Measurements from ENCODE around the gene MAJIN.

Gene MAJIN

GRCh38 chr11:64916040-64916774 lies 55.7 kb downstream of the MAJIN start:
- peak; percentile 55 for FAIRE-seq

GRCh38 chr11:64915376-64915887 lies 56.5 kb downstream of the MAJIN start:
- DNase-seq (ENCODE audit: extremely low spot score, insufficient read length, low read depth) (no peak), FAIRE-seq (no peak)

More at GRCh38 chr11:64916040-64916774, 55.7 kb downstream of the MAJIN start:
- peak; percentile 57 for DNase-seq (ENCODE audit: extremely low spot score, insufficient read length, low read depth)

GRCh38 chr11:64914123-64914522 lies 57.8 kb downstream of the MAJIN start:
- FAIRE-seq = no peak
- DNase-seq (ENCODE audit: extremely low spot score, insufficient read length, low read depth) = no peak

- no peak for FAIRE-seq
- DNase-seq (ENCODE audit: extremely low spot score, insufficient read length, low read depth) = no peak
Measured at GRCh38 chr11:64913171-64913727, 58.7 kb downstream of the MAJIN start.

GRCh38 chr11:64911689-64912088 lies 60.2 kb downstream of the MAJIN start:
- FAIRE-seq (no peak), DNase-seq (ENCODE audit: extremely low spot score, insufficient read length, low read depth) (no peak)

GRCh38 chr11:64911142-64911541 lies 60.8 kb downstream of the MAJIN start:
- FAIRE-seq (no peak), DNase-seq (ENCODE audit: extremely low spot score, insufficient read length, low read depth) (no peak)

GRCh38 chr11:64910451-64911093 lies 61.3 kb downstream of the MAJIN start:
- FAIRE-seq (no peak), DNase-seq (ENCODE audit: extremely low spot score, insufficient read length, low read depth) (no peak)

GRCh38 chr11:64909653-64910343 lies 62.1 kb downstream of the MAJIN start:
- FAIRE-seq (no peak), DNase-seq (ENCODE audit: extremely low spot score, insufficient read length, low read depth) (no peak)

- DNase-seq (ENCODE audit: extremely low spot score, insufficient read length, low read depth) (no peak), FAIRE-seq (no peak)
Measured at GRCh38 chr11:64908766-64909165, 63.1 kb downstream of the MAJIN start.

- DNase-seq (ENCODE audit: extremely low spot score, insufficient read length, low read depth) (no peak), FAIRE-seq (no peak)
Measured at GRCh38 chr11:64906314-64906635, 65.6 kb downstream of the MAJIN start.

GRCh38 chr11:64905516-64906313 lies 66.2 kb downstream of the MAJIN start:
- no peak for FAIRE-seq
- DNase-seq (ENCODE audit: extremely low spot score, insufficient read length, low read depth) = no peak

- DNase-seq (ENCODE audit: extremely low spot score, insufficient read length, low read depth) = no peak
- no peak for FAIRE-seq
Measured at GRCh38 chr11:64903291-64903833, 68.5 kb downstream of the MAJIN start.

- no peak for DNase-seq (ENCODE audit: extremely low spot score, insufficient read length, low read depth)
- no peak for FAIRE-seq
Measured at GRCh38 chr11:64902102-64902900, 69.6 kb downstream of the MAJIN start.

GRCh38 chr11:64900774-64901173 lies 71.1 kb downstream of the MAJIN start:
- FAIRE-seq = no peak
- no peak for DNase-seq (ENCODE audit: extremely low spot score, insufficient read length, low read depth)

- FAIRE-seq = peak; percentile 24
- DNase-seq (ENCODE audit: extremely low spot score, insufficient read length, low read depth) = no peak
Measured at GRCh38 chr11:64900263-64900678, 71.6 kb downstream of the MAJIN start.

- no peak for DNase-seq (ENCODE audit: extremely low spot score, insufficient read length, low read depth)
- no peak for FAIRE-seq
Measured at GRCh38 chr11:64898541-64898940, 73.4 kb downstream of the MAJIN start.

- no peak for FAIRE-seq
Measured at GRCh38 chr11:64898076-64898445, 73.8 kb downstream of the MAJIN start.

GRCh38 chr11:64897381-64898075 lies 74.4 kb downstream of the MAJIN start:
- DNase-seq (ENCODE audit: extremely low spot score, insufficient read length, low read depth) = no peak
- FAIRE-seq = no peak

More at GRCh38 chr11:64898076-64898445, 73.8 kb downstream of the MAJIN start:
- DNase-seq (ENCODE audit: extremely low spot score, insufficient read length, low read depth) = no peak

Data from GM18507 (cell line).